GM19238 (cell line): ENCODE results near the gene ZNF579.
A peak's percentile ranks its signal among the peaks of the same experiment; 100 is the strongest.
"Not testable (repeated sequence)": the region's sequence is repeated elsewhere in the genome, so short reads cannot be mapped to it uniquely, and the experiment has no call there.

ENCODE experiments used
- DNase-seq: peaks from one replicate; pipeline ENCODE4 v3.0.0; 2011; ENCODE audit warnings: low spot score; ENCODE audit not compliant: insufficient read length

Gene ZNF579

GRCh38 chr19:55593096-55593772 is 12.6 kb upstream of the ZNF579 start:
- no peak for DNase-seq

GRCh38 chr19:55592391-55593090 is 11.9 kb upstream of the ZNF579 start:
- no peak for DNase-seq

DNA sequence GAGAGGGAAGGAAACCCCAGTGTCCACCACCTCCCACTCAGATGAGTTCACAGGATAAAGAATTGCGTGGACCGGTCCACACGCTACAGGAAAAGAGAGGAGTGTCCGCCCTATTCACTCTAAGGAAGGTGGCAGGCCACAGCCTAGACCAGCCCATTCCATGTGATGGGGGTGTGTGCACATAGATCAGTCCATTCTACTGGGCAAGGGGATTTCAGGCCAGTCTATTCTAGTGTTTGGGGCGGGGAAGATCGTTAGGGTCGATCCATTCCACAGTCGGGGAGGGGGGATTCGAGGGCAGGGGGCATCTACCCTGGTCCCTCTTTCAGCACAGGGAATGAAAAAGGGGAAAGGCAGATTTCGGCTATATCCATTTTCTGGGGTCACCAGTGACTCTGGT is 10.9 kb upstream of the ZNF579 start:
- DNase-seq, result no peak

DNA sequence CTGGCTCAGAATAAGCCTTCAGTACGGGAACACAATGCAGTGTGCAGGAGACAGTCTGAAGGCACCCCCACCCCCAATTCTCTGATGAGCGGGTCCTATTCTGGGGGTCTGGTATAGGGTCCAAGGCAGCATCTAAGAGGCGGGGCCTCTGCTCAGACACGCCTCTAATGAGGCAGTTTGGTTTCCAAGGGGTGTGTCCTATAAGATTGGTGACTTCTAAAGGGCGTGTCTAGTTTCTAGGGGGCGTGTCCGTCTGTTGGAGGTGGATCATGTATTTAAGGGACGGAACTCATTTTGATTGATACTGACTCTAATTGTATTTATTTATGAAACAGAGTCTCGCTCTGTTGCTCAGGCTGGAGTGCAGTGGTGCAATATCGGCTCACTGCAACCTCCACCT is 10.0 kb upstream of the ZNF579 start:
- DNase-seq, result no peak

- no peak for DNase-seq
Measured at GRCh38 chr19:55590109-55590508, 9.5 kb upstream of the ZNF579 start.

GRCh38 chr19:55588738-55589137 is 8.1 kb upstream of the ZNF579 start:
- no peak for DNase-seq

DNA sequence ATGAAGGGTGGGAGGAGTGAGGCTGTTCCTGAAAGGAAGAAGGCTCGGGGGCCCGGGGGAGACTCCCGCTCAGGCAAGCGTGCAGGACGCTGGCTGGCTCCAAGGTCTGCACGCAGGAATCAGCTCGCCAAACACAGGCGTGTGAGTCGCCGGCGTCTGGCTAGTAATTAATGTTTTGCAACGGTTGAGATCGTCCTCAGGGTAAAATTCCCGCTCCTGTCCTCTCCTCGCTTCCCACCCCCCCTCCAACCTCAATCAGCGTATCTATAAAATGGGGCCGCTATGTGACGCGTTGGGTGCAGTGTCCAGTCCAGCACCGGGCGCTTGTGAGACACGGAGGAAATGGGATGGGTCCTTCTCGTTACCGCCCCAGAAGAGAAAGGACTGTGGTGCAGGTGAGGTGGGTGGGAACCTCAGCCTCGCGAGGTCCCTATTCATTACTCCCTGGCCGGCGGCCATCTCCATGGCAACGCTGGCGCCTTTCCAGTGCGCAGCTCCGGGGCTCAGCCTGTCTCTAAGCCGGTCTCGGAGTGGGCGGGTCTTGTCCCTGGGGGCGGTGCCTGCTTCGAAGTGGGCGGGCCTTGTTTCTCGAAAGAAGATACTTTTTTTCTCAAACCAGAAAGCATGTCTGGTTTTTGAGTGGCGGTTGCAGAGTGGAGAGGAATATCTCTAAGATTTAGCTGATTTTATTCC is 6.5 kb upstream of the ZNF579 start:
- DNase-seq, result peak; percentile 96

- DNase-seq, result no peak
Measured at GRCh38 chr19:55585658-55586339, 5.2 kb upstream of the ZNF579 start.

DNA sequence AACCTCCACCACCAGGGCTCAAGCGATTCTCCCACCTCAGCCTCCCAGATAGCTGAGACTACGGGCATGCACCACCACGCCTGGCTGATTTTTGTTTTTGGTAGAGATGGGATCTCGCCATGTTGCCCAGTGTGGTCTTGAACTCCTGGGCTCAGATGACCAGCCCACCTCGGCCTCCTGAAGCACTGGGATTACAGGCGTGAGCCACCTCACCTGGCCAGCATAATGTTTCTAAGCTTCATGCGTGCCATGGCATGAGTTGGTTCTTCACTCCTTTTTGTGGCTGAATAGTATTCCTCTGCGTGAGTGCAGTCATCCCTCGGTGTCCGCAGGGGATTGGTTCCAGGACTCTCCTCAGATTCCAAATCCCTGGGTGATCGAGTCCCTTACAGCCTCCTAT is 4.2 kb upstream of the ZNF579 start:
- DNase-seq, result no peak

DNA sequence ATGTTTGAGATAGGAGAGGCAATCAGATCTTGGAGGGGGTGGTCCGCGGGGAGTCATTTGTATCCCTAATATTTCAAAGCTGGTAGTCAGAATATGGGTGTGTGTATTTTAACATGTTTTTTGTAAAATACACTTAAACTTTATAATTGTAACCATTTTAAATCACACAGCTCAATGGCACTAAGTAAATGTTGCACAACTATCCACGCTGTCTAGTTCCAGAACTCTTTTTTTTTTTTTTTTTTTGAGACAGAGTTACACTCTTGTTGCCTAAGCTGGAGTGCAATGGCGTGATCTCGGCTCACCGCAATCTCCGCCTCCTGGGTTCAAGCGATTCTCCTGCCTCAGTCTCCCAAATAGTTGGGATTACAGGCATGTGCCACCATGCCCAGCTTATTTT is 3.2 kb upstream of the ZNF579 start:
- DNase-seq, result not testable (repeated sequence)

DNA sequence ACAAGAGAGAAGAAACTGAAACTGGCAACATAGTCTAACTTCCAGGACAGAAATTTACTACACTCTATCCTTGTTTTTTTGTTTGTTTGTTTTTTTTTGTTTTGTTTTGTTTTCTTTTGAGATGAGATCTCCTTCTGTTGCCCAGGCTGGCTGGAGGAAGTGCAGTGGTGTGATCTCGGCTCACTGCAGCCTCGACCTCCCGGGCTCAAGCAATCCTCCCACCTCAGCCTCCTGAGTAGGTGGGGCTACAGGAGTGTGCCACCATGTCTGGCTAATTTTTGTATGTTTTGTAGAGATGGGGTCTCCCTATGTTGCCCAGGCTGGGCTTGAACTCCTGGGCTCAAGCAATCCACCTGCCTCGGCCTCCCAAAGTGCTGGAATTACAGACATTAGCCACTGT is 1.6 kb upstream of the ZNF579 start:
- not testable (repeated sequence) for DNase-seq

DNA sequence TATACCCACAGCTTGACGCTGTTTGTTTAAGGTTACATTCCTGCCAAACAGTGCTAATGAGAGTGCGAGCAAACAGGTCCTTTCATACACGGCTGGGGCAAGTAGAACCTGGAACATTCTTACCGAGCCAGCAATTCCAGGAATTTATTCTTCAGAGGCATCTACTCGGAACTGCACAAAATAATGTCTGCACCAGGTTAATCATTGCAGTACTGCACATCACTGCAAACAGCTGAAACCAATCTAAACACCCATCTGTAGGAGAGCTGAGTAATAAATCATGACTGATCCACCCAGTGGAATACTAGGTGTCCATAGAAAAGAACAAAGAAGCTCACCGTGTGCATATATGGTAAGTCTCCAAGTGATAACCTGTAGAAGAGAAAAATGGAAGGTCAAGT is 1.2 kb upstream of the ZNF579 start:
- DNase-seq, result no peak

- DNase-seq, result no peak
Measured at GRCh38 chr19:55581145-55581822, 636 bp upstream of the ZNF579 start.

DNA sequence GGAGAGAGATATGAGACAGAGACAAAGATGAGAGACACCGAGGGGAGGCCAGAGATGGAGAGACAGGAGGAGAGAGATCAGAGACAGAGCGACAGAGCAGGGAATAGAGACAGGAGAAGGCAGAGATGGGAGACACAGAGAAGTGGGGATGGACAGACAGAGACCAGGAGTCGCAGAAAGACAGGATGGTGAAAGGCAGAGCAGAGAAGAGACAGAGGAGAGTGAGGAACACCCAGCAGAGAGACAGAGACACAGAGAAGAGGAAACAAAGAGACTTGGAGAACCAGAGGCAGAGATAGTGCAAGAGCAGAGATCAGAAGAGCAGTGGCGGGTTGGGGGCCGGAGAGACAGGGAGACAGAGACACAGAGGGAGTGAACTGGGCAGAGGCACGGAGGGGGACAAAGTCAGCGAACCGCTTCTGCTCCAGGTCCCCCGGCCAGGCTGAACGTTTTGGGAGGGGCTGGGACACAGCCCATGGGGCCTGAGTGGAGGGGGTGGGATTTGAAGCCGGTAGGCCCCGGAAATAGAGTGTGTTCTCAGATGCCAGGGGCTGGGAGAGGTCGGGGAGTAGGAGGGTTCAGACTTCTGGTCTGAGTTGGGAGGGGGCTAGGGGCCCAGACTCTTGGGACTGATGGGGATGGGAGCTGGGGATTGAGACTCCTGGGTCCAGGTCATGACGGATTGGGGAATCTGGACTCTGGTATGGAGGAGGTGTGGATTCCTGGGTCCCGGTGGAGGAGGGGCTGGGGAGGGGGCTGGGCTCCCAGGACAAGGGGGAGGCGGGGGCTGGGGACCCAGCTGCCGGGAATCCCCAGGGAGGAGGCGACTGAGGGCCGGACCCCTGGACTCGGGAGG is 654 bp downstream of the ZNF579 start:
- DNase-seq, result no peak

DNA sequence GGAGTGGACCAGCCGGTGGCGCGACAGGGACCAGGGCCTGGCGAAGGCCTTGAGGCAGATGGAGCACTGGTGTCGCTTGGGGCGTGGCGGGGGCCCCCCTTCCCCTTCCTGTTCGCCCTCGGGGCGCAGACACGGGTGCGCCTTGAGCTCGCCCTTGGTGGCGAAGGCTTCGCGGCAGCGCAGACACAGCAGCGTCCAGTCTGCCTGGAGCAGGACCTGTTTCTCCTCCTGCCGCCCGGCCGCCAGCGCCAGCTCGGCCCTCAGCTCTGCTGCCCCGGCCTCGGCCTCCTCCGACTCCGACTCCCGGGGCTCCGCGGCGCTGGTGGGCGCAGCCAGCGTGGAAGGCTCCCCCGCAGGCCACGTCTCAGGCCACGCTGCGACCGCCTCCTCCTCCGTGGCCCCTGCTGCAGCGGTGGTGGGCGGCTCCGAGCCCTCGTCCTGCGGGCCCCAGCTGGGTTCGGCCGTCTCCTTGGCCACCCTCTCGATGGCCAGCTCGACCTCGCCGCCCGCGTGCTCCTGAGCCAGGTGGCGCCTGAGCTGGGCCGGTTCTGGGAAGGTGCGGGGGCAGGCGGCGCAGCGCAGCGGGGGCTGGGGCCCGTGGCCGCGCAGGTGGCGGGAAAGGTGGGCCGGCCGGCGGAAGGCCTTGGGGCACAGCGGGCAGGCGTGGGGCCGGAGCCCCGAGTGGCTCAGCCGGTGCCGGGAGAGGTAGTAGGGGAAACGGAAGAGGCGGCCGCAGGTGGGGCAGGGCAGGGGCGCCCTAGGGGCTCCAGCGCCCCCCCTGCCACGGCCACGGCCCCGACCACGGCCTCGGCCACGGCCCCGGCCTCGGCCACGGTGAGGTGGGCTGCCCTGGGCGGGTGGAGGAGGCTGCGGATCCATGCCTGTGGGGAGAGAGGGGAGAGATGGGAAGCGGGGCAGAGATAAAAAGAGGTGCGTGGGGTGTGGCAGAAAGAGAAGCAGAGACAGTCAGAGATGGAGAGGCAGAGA is 1.6 kb downstream of the ZNF579 start:
- no peak for DNase-seq

DNA sequence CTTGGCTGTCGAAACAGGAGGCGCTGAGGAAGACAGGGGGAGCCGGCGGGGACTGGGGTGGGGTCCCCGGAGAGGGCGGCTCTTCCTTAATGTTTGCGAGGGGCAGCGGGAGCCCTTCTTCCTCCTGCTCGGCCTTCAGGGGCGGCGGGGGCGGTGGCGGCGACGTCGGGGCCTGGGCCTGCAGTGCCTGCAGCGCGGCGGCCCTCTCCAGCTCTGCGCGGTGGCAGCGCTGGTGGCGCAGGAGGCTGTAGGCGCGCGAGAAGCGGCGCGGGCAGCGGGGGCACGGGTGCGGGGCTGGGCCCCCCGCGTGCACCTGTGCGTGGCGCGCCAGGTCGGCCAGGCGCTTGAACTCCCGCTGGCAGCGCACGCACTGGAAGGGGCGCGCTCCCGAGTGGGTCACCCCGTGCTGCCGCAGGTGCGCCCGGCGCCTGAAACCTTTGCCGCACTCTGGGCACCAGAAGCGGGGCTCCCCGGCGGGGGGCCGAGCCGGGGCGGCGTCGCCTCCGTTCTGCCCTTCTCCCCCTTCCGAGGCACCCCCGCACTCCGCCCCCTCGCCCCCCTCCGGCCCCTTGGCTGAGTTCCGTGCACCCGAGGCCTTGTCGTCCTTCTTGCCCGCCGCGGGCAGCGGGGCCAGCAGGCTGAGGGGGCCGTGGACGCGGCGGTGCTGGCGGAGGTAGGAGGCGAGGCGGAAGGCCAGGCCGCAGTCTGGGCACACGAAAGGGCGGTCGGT is 2.5 kb downstream of the ZNF579 start:
- DNase-seq, result no peak

DNA sequence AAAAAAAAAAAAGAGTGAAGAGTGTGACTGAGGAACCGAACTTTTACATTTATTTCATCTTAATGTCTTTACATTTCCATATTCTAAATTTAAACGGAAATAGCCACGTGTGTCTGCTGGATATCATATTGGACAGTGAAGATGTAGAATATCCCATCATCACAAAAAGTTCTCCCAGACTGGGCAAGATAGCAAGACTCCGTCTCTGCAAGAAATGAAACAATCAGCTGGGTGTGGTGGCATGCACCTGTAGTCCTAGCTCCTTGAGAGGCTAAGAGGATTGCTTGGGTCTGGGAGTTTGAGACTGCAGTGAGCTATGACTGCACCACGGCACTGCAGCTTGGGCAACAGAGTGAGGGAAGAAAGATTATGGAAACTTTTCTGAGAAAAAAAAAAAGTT is 3.9 kb downstream of the ZNF579 start:
- no peak for DNase-seq

- not testable (repeated sequence) for DNase-seq
Measured at GRCh38 chr19:55573929-55574328, 6.7 kb downstream of the ZNF579 start.

DNA sequence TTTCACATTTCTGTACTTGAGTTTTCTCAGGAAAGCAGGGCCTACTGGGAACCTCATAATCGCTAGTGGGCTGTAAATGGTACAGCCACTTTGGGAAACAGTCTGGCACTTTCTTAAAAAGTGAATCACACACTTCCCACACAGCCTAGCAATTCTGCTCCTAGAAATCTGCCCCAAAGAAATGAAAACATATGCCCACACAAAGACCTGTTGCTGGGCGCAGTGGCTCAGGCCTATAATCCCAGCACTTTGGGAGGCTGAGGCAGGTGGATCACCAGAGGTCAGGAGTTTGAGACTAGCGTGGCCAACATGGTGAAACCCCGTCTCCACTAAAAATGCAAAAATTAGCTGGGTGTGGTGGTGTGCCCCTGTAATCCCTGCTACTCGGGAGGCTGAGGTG is 11.2 kb downstream of the ZNF579 start:
- DNase-seq, result not testable (repeated sequence)
